ENCODE results near the gene DNAH6. TPM values are rescaled to one million over a fixed set of nuclear protein-coding genes. Genes with fewer than 3 reads are reported as not detected.

The DNAH6 gene
- total RNA-seq, 4 donors from 2014 or later: 0.04 to 0.67 (median 0.27) TPM

DNA sequence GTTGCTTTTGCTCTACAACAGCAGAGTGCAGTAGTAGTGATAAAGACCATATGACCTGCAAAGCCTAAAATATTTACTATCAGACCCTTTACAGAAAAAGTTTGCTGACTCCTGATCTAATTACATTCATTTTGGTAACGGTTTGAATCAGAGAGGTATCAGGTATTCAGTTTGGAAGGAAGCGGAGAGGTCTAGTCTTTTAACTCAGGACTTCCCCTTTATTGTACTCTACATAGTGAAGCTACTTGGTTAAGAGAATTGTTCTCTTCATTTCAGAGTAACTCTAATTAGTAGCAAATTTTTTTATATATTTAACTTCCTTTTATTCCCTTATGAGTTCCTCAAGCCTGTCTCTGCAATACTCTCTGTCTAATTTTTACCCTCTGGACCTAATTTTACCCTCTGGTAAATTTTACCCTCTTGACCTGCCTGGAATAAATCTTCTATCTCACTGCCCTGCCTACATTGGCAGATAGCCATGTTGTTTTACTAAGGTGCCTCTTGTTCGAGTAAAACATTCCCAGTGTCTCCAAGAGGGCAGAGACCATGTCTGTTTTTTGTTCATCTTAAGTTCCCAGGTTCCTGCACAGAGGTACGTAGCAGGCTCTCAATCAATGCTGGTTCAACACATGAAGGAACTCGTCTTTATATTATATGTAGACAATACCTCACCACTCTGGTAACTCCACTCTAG, 170.6 kb downstream of the DNAH6 start:
- no peak for TF ChIP-seq EP300 (IDR thresholded peaks at IDR 0.05)
- TF ChIP-seq, protein P1, sequence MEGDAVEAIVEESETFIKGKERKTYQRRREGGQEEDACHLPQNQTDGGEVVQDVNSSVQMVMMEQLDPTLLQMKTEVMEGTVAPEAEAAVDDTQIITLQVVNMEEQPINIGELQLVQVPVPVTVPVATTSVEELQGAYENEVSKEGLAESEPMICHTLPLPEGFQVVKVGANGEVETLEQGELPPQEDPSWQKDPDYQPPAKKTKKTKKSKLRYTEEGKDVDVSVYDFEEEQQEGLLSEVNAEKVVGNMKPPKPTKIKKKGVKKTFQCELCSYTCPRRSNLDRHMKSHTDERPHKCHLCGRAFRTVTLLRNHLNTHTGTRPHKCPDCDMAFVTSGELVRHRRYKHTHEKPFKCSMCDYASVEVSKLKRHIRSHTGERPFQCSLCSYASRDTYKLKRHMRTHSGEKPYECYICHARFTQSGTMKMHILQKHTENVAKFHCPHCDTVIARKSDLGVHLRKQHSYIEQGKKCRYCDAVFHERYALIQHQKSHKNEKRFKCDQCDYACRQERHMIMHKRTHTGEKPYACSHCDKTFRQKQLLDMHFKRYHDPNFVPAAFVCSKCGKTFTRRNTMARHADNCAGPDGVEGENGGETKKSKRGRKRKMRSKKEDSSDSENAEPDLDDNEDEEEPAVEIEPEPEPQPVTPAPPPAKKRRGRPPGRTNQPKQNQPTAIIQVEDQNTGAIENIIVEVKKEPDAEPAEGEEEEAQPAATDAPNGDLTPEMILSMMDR (IDR thresholded peaks at IDR 0.05): no peak
- no peak for TF ChIP-seq POLR2AphosphoS5 (IDR thresholded peaks at IDR 0.05)
- no peak for TF ChIP-seq POLR2A (IDR thresholded peaks at IDR 0.05)
- ATAC-seq: no peak

DNA sequence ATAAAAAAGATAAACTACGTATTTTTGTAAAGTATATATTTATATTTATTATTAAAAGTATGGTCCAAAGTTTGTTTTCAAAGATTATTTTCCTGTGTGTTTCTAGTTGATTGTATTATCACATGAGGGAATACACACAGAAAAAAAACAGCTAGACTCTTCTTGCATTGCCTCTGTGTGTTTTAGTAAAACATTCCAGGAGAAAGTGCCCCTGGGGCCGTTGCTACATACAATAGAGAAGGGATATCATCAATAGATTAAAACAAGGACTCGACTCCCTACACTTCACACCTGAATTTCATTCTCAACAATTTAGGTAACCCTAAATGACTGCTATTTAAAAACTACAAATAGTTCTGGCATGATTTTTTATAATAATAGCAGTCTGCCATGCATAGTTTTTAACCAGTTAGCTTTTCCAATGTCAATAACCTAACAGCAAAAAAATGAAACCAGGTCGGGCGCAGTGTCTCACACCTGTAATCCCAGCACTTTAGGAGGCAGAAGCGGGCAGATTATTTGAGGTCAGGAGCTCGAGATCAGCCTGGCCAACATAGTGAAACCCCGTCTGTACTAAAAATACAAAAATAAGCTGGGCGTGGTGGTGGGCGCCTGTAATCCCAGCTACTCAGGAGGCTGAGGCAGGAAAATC, 171.3 kb downstream of the DNAH6 start:
- no peaks in the 10 kb centered on the region for H3K9me3 ChIP-seq
- no peaks in the 10 kb centered on the region for H3K4me1 ChIP-seq
- no peak overlapping the region for H3K27ac ChIP-seq
- WGBS, 2 donors (ENCODE audit: low coverage in 1 of 2): 78 to 81% methylated on average over 7 to 8 of the region's 10 CpGs
- H3K27me3 ChIP-seq: no peaks in the 10 kb centered on the region
- no peak overlapping the region for H3K4me3 ChIP-seq
- no peaks in the 10 kb centered on the region for H3K36me3 ChIP-seq
- no peak for ATAC-seq
- TF ChIP-seq POLR2AphosphoS5 (IDR thresholded peaks at IDR 0.05) (no peak), EP300 (IDR thresholded peaks at IDR 0.05) (no peak), POLR2A (IDR thresholded peaks at IDR 0.05) (no peak)
- TF ChIP-seq, protein P1 (IDR thresholded peaks at IDR 0.05): no peak

More for the DNA sequence above, 170.6 kb downstream of the DNAH6 start:
- Histone ChIP-seq H3K9me3 (no peaks in the 10 kb centered on the region), H3K4me1 (no peaks in the 10 kb centered on the region), H3K27me3 (no peaks in the 10 kb centered on the region), H3K4me3 (no peak overlapping the region), H3K27ac (no peak overlapping the region), H3K36me3 (no peaks in the 10 kb centered on the region)
- 43 to 54% methylated on average over 4 to 5 of the region's 5 CpGs for WGBS, 2 donors (ENCODE audit: low coverage in 1 of 2)

GRCh38 chr2:84690225-84690624, 173.9 kb downstream of the DNAH6 start:
- Histone ChIP-seq H3K36me3 (no peaks in the 10 kb centered on the region), H3K27me3 (no peaks in the 10 kb centered on the region), H3K4me1 (no peaks in the 10 kb centered on the region), H3K4me3 (no peak overlapping the region), H3K27ac (no peak overlapping the region), H3K9me3 (no peaks in the 10 kb centered on the region)
- ATAC-seq: no peak
- 65 to 72% methylated on average over 3 of the region's 3 CpGs for WGBS, 2 donors (ENCODE audit: low coverage in 1 of 2)
- TF ChIP-seq POLR2AphosphoS5 (IDR thresholded peaks at IDR 0.05): no peak
- TF ChIP-seq, protein P1 (IDR thresholded peaks at IDR 0.05): no peak
- TF ChIP-seq POLR2A (IDR thresholded peaks at IDR 0.05): no peak
- TF ChIP-seq EP300 (IDR thresholded peaks at IDR 0.05): no peak

- no peak for ATAC-seq
- no peak overlapping the region for H3K4me3 ChIP-seq
- H3K4me1 ChIP-seq: no peaks in the 10 kb centered on the region
- H3K27me3 ChIP-seq: no peaks in the 10 kb centered on the region
- TF ChIP-seq, protein P1 (IDR thresholded peaks at IDR 0.05): no peak
- TF ChIP-seq POLR2AphosphoS5 (IDR thresholded peaks at IDR 0.05) (no peak), POLR2A (IDR thresholded peaks at IDR 0.05) (no peak), EP300 (IDR thresholded peaks at IDR 0.05) (no peak)
- H3K27ac ChIP-seq: no peak overlapping the region
- H3K36me3 ChIP-seq: no peaks in the 10 kb centered on the region
- WGBS, 2 donors (ENCODE audit: low coverage in 1 of 2): 66 to 71% methylated on average over 3 to 4 of the region's 6 CpGs
- no peaks in the 10 kb centered on the region for H3K9me3 ChIP-seq
These were observed 177.9 kb downstream of the DNAH6 start for GRCh38 chr2:84694088-84694622.

Data from gastroesophageal sphincter (tissue), 4 donors.